Sigmoid colon (tissue), 4 donors: Measurements from ENCODE around the gene ZNF787.

Source experiments
- EP300 ChIP-seq, 4 donors: sonication (generic); formaldehyde crosslinking; IDR thresholded peaks; one replicate each; pipeline ENCODE4 v1.6.1; 2017; ENCODE audit warnings: antibody characterized with exemption in 4 of 4
- POLR2A ChIP-seq, 2 donors: fragments of 450-650 bp; IDR thresholded peaks; one replicate each; pipeline ENCODE4 v1.6.1; 2016; ENCODE audit warnings: antibody characterized with exemption in 2 of 2, mild to moderate bottlenecking in 2 of 2, moderate library complexity in 2 of 2
- TF ChIP-seq, protein P1 (sequence below), 4 experiments: fragments of 450-650 bp in 3 of 4; fragments of 200-600 bp in 1 of 4; IDR thresholded peaks; one replicate each; pipeline ENCODE4 v1.5.1; 2016 to 2019; ENCODE audit warnings: antibody characterized with exemption in 4 of 4, mild to moderate bottlenecking in 3 of 4, moderate library complexity in 2 of 4

GRCh38 chr19:56112313-56112709, 8.8 kb downstream of the ZNF787 start:
- TF ChIP-seq, protein P1, sequence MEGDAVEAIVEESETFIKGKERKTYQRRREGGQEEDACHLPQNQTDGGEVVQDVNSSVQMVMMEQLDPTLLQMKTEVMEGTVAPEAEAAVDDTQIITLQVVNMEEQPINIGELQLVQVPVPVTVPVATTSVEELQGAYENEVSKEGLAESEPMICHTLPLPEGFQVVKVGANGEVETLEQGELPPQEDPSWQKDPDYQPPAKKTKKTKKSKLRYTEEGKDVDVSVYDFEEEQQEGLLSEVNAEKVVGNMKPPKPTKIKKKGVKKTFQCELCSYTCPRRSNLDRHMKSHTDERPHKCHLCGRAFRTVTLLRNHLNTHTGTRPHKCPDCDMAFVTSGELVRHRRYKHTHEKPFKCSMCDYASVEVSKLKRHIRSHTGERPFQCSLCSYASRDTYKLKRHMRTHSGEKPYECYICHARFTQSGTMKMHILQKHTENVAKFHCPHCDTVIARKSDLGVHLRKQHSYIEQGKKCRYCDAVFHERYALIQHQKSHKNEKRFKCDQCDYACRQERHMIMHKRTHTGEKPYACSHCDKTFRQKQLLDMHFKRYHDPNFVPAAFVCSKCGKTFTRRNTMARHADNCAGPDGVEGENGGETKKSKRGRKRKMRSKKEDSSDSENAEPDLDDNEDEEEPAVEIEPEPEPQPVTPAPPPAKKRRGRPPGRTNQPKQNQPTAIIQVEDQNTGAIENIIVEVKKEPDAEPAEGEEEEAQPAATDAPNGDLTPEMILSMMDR (IDR thresholded peaks at IDR 0.05): no peak
- no peak for TF ChIP-seq POLR2A (IDR thresholded peaks at IDR 0.05)
- TF ChIP-seq EP300 (IDR thresholded peaks at IDR 0.05): no peak
